ENCODE data around the gene C19orf38.

The C19orf38 gene, protein sequence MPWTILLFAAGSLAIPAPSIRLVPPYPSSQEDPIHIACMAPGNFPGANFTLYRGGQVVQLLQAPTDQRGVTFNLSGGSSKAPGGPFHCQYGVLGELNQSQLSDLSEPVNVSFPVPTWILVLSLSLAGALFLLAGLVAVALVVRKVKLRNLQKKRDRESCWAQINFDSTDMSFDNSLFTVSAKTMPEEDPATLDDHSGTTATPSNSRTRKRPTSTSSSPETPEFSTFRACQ

DNA sequence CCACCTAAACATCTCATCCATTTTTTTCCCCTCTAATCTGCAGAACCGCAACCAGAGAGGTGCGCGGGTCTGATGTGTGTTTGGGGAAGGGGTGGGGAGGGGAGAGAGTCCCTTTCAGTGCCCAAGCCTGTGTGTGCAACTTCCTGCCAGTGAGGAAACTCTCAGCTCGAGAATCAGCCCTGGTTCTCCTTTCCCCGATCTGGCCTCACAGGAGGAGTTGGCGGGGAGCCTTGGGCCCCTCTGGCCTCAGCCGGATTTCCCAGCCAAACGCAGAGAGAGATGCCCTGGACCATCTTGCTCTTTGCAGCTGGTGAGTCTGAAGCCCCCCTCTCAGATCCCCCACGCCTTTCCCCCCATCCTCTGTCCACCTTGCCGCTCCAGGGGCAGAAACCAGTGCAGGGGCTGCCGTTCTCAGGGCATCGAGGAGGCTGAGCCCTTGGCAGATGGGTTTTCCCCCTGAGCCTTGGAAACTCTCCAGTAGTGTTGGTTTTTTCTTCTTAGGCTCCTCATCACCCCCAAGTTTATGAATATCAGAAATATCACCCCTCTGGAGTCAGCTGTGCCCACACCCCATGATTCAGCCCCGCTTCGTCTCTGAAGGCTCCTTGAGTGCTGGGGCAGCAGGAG is at the start of gene C19orf38:
Gene C19orf38, plus strand, starts transcription at position 186 of the 627 bp plus-strand sequence. Its CDS starts 94 bp downstream, at position 280.
- DNase-seq (ENCODE audit: low read depth): no peak

DNA sequence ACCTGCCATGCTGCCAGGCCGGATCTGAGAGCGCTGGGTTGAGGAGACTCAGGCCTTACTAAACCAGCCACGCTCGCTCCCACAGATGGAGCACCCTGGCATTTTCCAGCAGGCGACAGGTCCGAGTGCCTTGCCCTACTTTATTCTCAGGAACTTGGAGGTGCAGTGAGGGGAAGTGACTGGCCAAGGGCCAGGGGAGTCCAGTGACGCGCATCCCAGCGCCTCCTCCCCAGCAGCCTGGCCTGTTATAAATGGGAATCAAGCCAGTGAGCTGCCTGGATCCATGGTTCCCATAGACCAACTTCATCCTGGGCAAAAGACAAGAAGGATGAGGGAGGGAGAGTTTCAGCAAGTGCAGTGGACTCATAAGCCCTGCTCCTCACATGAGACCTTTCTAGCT is 47.7 kb upstream of the C19orf38 start:
- no peak for DNase-seq (ENCODE audit: low read depth)

DNA sequence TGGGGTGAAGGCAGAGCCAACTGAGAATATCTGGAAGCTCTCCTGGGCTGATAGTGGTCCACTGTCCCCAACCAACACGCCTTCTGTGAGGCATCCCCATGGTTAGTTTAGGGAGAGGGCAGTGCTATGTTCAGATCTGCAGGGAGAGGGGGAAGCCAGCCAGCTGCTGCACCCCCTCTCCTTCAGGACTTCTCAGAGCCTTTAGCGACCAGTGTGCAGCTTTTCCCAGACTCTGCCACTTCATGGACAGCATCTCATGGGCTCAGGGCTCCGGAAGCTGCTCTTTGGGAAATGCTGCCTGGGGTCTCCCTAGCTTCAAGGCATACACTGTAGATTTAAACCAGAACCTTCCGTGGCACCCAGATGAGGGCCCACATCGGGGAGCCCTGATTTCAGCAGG is 45.7 kb upstream of the C19orf38 start:
- no peak for DNase-seq (ENCODE audit: low read depth)

DNA sequence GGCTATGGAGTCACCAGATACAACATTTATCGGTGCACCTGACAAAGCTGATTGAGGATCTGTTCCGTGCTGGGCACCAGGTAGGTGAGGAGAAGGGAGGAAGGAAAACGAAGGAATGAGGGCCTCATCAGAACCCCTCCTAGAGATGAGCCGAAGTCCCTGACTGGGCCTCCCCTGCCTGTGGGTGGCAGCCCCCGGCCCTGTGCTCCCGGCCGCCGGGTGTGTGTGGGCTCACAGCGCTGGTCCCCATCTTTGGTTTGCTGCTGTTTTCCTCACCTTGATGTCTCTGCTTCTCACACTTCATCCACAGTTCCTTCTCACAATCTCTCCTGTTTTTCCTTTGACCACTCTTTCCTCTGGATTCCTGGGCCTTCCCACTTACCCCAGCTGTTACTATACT is 45.0 kb upstream of the C19orf38 start:
- no peak for DNase-seq (ENCODE audit: low read depth)

DNA sequence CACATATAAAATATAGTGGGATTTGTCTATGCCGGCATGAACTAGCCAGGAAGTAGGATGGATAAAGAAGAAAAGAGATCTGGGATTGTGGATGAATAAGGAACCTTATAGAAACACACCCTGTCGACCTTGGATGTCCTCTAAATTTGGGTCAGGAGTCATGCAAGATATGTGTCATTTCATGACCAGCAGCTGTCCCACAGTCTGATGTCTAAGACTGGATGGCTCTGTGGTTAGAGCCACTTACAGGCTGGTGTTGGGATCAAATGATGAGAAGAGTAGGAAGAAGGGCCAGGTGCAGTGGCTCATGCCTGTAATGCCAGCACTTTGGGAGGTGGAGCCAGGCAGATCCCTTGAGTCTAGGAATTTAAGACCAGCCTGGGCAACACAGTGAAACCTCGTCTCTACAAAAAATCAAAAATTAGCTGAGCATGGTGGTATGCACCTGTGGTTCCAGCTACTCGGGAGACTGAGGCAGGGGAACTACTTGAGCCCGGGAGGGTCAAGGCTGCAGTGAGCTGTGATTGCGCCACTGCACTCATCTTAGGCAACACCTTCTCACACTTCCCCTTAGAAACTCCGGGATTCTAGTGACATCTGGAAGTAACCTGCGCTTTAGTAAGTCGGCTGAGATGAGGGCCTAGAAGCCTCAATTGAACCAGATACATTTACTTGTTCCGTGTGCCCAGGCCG is 43.0 kb upstream of the C19orf38 start:
- no peak for DNase-seq (ENCODE audit: low read depth)

DNA sequence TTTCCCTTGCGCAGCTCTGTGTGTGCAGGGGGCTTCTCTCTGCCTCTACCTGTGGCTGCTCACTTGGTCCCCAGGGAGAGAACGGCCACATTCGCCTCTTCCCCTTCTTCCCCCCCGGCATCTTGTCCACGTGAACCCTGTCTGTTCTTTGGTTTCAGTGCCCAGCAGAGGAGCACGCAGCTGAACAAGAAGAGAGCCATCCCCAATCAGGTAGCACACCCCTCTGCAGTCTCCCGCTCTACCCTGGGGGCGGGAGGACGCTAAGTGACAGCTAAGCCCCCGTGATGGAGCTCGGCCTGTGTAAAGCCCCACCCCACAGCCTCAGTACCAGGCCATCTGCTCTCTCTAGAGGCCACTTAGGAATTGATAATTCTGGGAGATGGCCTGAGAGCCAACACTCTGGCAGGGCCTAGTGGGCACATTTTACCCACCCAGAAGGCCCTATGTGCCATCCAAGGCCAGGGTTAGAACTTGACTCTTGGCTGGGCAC is 42.4 kb upstream of the C19orf38 start:
- no peak for DNase-seq (ENCODE audit: low read depth)

DNA sequence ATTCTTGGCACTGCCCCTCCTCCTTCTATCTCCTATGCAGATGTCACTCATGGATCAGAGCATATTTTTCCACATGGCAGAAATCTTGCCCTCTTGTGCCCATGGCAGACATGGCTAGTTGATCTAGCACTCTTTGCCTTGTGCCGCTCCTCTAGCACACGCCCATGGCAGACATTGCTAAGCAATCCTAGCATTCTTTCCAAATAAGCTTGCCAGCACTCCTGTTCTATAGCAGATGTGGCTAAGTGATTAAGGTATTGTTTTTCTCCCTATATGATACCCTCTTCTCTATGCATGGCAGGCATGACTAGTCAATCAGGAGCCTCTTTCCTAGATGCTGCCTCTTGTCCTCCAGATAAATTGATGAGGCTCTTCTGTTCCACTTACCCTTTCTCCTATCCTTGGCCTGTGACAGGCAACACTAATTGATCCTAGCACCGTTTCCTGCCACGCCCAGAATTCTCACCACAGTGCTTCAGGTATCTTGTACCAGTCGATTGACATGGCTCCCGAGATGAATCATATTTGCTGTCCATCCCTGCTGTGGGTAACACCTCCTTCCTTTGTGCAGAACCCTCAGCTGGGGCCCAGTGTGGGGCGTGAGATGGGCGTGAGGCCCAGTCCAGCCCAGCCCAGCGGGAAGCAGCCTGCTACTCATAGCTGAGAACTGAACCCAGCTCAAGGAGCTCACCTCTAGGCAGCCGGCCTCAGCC is 39.1 kb upstream of the C19orf38 start:
- DNase-seq (ENCODE audit: low read depth): peak; percentile 49

DNA sequence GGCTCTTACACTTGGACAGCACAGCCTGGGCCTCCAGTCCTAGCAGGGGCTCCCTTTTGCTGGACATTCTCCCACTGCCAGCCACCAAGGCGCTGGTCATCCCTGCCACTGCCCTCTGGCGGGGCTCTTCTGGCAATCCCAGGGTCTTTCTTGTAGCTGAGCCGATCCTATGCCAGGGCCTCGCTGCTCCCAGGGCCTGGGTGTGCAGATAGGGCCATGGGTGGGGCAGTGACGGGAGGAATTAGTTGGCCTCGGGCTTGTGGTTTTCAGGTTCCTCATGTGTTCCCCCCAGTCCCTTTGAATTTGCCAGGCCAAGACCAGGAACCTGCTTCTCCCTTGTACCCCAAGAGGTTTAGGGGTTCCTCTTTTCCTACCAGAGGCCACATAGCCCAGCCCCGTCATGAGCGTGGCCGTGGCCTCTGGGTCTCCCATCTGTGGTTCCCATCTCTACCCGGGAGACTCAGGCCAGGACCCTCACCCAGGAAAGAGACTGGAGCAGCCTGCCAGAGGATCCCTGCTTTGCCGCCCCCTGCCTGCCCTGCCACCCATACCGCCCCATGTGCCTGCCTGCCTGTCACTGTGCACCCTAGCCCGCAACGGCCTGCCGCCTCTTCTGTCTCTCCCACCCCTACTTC is 38.4 kb upstream of the C19orf38 start:
- DNase-seq (ENCODE audit: low read depth): no peak

DNA sequence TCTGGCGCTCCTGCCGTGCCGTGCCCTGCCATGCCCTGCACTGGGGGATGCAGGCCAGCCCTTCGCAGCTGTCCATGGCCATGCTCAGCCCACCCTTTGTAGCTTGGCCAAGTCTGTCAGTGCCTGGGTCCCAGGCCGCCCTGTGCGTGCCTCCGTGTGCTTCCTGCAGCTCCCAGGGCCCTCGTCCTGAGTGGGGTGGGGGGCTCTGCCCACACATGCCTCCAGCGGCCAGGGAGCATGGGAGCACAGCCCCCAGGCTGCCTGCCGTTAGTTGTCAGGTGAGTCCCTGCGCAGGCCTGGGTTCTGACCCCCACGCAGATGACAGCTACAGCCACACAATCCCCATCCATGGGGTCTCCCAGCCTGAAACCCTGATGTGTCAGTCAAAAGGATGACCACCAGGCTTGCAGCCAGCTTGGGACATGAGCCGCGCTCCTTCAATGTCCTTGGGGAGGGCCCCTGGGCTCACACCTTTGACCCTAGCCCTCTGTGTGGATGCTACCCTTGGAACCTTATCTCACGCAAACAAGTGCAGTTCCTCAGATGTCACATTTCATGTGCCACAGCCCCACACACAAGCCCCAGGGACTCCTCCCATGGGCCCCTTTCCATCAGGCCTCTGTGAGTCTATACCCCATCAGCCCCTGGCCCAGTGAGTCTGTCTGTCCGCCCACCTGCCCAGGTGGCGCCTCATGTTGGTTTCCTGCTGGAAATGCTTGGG is 36.7 kb upstream of the C19orf38 start:
- DNase-seq (ENCODE audit: low read depth): no peak

DNA sequence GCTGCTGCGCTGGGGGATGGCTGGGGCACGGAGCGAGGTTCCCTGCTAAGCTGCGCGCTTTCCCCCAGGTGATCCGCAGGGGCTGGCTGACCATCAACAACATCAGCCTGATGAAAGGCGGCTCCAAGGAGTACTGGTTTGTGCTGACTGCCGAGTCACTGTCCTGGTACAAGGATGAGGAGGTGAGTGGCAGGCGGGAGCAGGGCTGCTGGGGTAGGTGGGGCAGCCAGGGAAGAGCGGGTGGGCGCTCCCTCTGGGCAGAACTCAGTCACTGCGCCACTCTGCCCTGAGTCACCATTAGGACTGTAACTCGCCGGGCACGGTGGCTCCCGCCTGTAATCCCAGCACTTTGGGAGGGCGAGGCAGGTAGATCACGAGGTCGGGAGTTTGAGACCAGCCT is 36.0 kb upstream of the C19orf38 start:
- no peak for DNase-seq (ENCODE audit: low read depth)

DNA sequence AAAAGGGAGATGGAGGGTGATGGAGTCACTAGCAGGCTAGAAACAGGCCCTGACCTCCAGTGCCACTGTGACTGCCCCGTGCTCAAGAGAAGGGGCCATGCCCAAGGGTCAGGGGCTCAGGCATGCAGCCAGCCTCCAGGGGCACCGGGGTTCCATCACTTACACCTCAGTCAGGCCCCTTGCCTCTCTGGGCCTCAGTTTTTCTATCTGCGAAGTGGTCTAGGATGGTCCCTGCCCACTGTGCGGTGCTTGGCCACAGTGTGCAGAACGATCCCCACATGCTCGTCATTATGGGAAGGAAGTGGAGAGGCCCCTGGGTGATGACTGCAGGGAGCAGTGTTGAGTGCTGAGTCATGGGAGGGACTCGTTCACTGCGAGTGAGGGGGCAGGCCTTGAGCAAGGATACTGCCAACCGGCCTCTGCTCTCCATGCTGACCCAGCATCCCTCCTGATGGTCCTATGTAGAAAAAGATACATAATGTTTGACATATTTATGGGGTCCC is 35.3 kb upstream of the C19orf38 start:
- peak; percentile 85 for DNase-seq (ENCODE audit: low read depth)

DNA sequence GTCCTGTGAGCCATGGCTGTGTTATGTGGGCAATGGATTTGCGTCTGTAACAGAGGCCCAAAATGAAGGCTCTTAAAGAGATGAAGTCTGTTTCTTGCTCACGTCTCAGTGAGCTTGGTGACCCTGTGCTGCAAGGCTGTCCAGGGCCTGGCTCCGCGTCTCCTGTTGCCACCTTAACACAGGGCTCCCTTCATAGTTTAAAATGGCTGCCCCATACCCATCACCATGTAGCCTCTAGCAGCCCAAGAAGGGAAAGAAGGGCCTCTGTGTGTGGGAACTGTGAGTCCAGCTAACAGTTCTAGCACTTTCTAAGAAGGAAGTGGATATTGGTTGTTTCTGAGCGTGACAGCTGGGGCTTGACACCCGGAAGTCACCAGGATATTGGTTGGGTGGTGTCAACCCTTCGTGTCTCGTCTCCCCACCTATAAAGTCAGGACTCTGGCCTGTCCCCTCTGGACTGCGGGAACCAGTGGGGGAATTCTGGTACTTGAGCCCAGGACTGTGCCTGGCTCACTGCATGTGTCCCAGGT is 33.1 kb upstream of the C19orf38 start:
- DNase-seq (ENCODE audit: low read depth): no peak

DNA sequence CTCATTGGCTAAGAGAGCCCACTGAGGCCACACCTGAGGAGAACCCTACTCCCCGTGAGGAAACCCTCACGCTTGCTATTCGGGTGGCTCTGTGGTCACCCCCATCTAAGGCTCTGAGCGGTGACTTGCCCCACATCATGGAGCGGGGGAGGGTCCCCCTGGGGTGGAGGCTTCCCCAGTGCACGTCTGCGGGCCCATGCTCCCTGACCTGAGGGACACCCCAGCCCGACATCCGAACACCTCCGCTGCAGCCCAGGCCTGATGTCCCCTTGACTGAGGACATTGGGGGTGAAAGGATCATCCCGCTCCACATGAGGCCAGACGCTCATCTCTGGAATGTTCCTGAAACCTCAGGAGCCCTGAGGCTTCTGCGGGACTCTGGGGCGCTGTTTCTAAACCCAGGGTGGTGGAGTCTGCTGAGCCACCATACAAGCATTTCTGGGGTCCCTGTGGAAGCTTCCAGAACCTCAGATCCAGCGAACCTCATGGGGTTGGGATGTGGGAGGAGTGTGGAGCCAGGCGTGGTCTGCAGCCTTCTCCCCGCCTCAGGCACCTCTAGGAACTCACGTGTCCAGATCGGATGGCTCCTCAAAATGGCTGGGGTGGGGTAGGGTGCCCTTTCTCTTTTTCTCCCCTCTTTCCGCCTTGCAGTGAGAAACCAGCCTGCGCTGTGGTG is 32.1 kb upstream of the C19orf38 start:
- DNase-seq (ENCODE audit: low read depth): peak; percentile 42

DNA sequence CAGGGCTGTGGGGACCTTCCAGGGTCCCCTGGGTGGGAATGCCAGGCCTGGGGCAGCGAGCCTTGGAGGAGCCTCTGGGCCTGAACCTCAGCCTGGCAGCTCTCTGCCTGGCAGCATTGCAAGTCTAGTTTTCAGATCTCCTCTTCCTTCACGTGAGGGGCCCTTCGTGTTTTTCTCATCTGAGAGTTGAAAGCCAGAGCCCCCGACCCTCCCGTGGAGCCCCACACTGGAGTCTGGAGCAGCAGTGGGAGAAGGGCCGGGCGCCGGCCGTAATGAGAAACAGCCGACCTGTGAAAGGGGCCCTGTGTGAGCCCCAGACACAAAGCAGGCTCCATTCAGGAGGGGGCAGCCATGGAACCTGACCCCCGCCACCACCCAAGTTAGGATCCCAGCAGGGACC is 31.5 kb upstream of the C19orf38 start:
- DNase-seq (ENCODE audit: low read depth): no peak

DNA sequence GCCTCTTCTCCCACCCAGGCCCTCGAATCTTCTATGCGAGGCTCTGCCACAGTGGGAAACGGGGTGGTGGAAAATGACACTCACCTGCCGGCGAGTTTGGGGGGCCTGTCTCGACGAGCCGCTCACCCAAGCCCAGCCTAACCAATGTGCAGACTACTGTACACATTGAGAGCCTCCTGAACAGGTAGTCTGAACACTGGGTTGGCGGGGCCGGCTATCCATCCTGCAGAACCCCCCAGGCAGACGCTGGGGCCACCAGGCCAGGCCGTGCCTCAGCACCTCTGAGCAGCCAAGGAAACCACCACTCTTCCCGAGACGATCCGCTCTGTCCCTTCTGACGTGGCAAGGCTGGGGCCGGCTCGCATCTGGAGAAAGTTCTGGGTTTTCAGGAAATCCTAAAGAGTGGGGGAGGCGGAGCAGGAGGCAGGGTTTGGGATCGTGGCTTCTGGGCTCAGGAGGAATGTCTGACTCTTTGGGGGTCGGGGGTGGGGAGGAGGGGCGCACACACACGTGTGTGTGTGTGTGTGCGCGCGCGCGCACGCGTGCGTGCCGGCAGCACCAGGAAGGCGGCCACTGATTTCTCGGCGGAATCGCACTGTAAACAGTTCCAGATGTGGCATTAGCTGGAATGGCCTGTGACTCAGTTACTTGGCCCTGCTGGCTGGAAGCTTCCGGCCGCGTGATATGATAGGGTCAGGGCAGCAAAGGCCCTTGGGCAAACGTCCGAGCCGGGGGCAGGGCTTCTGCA is 30.8 kb upstream of the C19orf38 start:
- DNase-seq (ENCODE audit: low read depth): peak; percentile 96

DNA sequence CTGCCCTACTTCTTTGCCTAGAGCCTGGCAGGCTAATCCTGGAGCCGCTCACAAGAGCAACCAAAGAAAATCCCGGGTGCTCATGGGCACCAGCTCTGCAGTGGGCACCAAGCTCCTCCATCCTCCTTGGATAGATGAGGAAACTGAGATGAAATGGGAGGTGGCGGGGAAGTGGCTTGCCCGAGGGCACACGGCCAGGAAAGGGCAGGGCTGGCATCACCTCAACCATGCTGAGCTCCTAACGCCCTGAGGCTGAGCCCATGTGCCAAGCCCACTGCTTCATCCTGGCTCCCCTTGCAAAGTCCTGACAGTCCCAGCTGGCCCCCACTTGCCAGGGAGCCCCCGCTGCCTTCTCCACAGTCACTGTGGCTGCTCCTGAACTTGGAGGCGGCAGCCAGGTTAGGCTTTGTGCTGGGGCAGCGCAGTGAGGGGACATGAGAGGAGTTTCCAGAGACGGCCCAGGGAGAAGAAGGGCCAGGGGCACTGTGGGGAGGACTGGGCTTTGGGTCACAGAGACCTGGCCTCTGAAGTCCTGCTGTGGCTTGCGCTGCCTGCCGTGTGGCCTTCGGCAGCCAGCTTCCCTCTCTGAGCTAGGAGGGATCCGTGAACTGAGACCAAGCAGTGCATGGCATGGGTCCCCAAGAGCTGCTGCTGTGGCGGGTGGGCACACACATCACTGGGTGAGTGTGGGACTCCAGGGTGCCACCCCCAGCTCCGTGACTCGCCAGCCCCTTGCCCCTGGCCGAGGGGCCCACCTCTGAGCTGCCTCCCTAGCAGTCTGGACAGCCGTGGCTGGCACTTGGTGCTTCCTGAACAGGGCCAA is 29.7 kb upstream of the C19orf38 start:
- peak; percentile 13 for DNase-seq (ENCODE audit: low read depth)

DNA sequence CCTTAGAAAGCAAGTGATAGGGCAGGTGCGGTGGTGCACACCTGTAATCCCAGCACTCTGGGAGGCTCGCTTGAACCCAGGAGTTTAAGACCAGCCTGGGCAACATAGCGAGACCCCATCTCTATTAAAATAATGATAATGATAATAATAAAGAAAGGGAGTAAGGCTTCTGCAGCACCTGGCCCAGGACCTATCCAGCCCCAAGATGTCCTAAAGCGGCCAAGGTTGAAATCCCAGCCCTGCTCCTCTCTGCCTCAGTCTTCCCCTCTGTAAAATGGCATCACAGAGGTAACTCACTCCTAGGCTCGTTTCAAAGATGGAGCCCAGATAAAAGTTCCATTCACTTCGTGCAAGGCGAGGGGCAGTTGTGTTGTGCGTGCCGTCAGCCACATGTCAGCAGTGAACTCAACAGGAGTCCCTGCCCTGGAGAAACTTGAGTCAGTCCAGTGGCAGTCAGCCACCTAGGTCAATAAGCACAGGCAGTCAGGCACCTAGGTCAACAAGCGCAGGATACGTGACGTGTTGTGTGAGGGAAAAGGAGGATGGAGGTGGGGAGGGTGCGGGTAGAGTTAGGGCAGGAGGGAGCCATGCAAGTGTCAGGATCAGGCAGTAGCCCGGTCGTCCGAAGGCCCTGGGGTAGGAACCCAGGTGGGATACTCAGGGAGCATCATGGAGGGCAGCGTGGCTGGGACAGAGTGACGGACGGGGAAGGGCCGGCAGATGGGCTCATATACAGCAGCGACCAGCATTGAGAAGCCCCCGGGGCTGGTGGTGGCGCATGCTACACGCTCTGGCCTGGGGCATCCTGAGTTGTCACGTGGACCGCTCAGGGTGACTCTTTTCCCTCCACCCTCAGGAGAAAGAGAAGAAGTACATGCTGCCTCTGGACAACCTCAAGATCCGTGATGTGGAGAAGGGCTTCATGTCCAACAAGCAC is 28.8 kb upstream of the C19orf38 start:
- DNase-seq (ENCODE audit: low read depth): no peak

DNA sequence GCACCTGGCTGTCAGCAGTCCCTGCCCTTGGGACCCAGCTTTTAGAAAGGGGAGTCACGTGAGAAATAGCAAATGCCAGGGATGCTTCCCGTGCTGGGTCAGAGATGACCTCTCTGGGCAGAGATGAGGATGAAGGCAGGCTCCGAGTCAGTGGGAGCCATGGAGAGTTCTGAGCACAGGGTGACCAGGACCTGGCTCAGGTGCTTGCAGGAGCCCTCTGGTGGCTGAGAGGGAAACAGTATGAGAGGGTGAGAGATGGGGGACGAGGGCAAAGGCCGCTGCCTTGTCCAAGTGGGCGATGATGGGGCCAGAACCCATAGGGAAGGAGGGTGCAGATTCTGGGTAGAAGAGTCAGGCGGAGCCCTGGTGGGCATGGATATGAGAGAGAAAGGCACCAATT is 28.0 kb upstream of the C19orf38 start:
- no peak for DNase-seq (ENCODE audit: low read depth)
